GM18519 (cell line): ENCODE data around the gene PRR5.
A peak's percentile ranks its signal among the peaks of the same experiment; 100 is the strongest.
"Not testable (repeated sequence)": the region's sequence is repeated elsewhere in the genome, so short reads cannot be mapped to it uniquely, and the experiment has no call there.

Source experiments
- ATAC-seq: cut with Tn5 transposase; IDR thresholded peaks from one replicate; pipeline ENCODE4 v1.9.1; 2021; ENCODE audit warnings: mild to moderate bottlenecking, moderate library complexity; ENCODE audit not compliant: unreplicated experiment, low FRiP score

PRR5 gene

GRCh38 chr22:44701824-44702478, at the start of gene PRR5:
PRR5 (plus strand) TSS chr22:44702204; CDS start chr22:44702475, 271 bp downstream.
- ATAC-seq: peak; percentile 47

- ATAC-seq: not testable (repeated sequence)
These were observed 49.1 kb upstream of the PRR5 start for GRCh38 chr22:44652866-44653265.

GRCh38 chr22:44658311-44658953, 43.6 kb upstream of the PRR5 start:
- ATAC-seq: no peak

- ATAC-seq: no peak
These were observed 42.9 kb upstream of the PRR5 start for GRCh38 chr22:44659140-44659539.

- no peak for ATAC-seq
These were observed 41.8 kb upstream of the PRR5 start for GRCh38 chr22:44660051-44660830.

- no peak for ATAC-seq
These were observed 40.9 kb upstream of the PRR5 start for GRCh38 chr22:44661070-44661469.

GRCh38 chr22:44661659-44662569, 40.1 kb upstream of the PRR5 start:
- no peak for ATAC-seq

GRCh38 chr22:44663256-44663999, 38.6 kb upstream of the PRR5 start:
- no peak for ATAC-seq

- no peak for ATAC-seq
These were observed 37.9 kb upstream of the PRR5 start for GRCh38 chr22:44664149-44664548.

- no peak for ATAC-seq
These were observed 36.9 kb upstream of the PRR5 start for GRCh38 chr22:44665115-44665514.

GRCh38 chr22:44666207-44666585, 35.8 kb upstream of the PRR5 start:
- no peak for ATAC-seq

GRCh38 chr22:44667276-44667675, 34.7 kb upstream of the PRR5 start:
- no peak for ATAC-seq

GRCh38 chr22:44667829-44668189, 34.2 kb upstream of the PRR5 start:
- ATAC-seq: no peak

GRCh38 chr22:44668190-44668885, 33.7 kb upstream of the PRR5 start:
- no peak for ATAC-seq

- ATAC-seq: no peak
These were observed 33.0 kb upstream of the PRR5 start for GRCh38 chr22:44668886-44669521.

GRCh38 chr22:44669561-44669976, 32.4 kb upstream of the PRR5 start:
- ATAC-seq: no peak

- ATAC-seq: no peak
These were observed 31.6 kb upstream of the PRR5 start for GRCh38 chr22:44670220-44670988.

GRCh38 chr22:44671742-44672141, 30.3 kb upstream of the PRR5 start:
- no peak for ATAC-seq
